ENCODE data around the gene MFSD8. TPM values are rescaled to one million over a fixed set of nuclear protein-coding genes. Genes with fewer than 3 reads are reported as not detected.
A peak's percentile ranks its signal among the peaks of the same experiment; 100 is the strongest.

Gene MFSD8
- total and polyA plus RNA-seq, 7 donors = 3.0 to 54.2 (median 26.3) TPM

DNA sequence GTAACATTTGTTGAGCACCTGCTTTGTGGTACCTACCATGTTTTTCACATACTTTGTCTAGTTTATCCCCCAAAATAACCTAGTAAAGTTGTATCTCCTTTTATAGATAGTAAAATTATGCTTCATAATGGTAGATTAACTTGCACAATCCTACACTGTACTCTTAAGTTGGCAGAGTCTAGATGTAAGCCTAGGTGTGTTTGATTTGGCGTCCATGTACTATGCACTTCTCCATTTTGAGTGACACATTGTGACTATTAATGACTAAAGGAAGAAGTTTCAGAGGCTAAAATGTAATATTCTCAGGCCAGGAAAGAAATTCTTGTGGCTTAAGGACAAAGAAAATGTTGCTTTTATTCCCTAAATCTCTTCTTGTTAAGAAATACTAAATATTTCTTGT lies 68.9 kb downstream of the MFSD8 start:
- intact Hi-C loops (cut with DNase I) = no loop called here
- H3K27ac ChIP-seq = no peak overlapping the region
- WGBS, 2 donors = 87 to 94% methylated on average over 1 of the region's 1 CpG

GRCh38 chr4:127889903-127890302 lies 75.1 kb downstream of the MFSD8 start:
- H3K36me3 ChIP-seq = no peaks in the 10 kb centered on the region
- TF ChIP-seq POLR2A (IDR thresholded peaks at IDR 0.05) (no peak), POLR2AphosphoS5 (IDR thresholded peaks at IDR 0.05) (no peak), EP300 (IDR thresholded peaks at IDR 0.05) (no peak), CTCF (IDR thresholded peaks at IDR 0.05) (no peak)
- intact Hi-C loops (cut with DNase I) = loop anchor here (10.0 kb wide), 1 partner anchor 175 kb away; the partner anchor contains the start of gene LARP1B
- H3K4me3 ChIP-seq = no peak overlapping the region
- H3K27ac ChIP-seq = no peak overlapping the region
- WGBS, 2 donors = 92 to 96% methylated on average over 3 of the region's 3 CpGs
- H3K4me1 ChIP-seq = no peaks in the 10 kb centered on the region
- H3K9me3 ChIP-seq = no peaks in the 10 kb centered on the region
- no peak for DNase-seq
- H3K27me3 ChIP-seq = no peaks in the 10 kb centered on the region

More for the DNA sequence above, 68.9 kb downstream of the MFSD8 start:
- no peaks in the 10 kb centered on the region for H3K36me3 ChIP-seq
- H3K4me3 ChIP-seq = no peak overlapping the region
- DNase-seq = no peak
- H3K27me3 ChIP-seq = no peaks in the 10 kb centered on the region
- TF ChIP-seq POLR2A (IDR thresholded peaks at IDR 0.05) = no peak
- no peak for TF ChIP-seq EP300 (IDR thresholded peaks at IDR 0.05)
- no peak for TF ChIP-seq POLR2AphosphoS5 (IDR thresholded peaks at IDR 0.05)
- TF ChIP-seq CTCF (IDR thresholded peaks at IDR 0.05) = no peak
- no peaks in the 10 kb centered on the region for H3K4me1 ChIP-seq
- H3K9me3 ChIP-seq = no peaks in the 10 kb centered on the region

GRCh38 chr4:127888559-127888958 lies 76.4 kb downstream of the MFSD8 start:
- intact Hi-C loops (cut with DNase I) = loop anchor here (10.0 kb wide), 1 partner anchor 176 kb away; the partner anchor contains the start of gene LARP1B
- no peak for DNase-seq
- no peaks in the 10 kb centered on the region for H3K36me3 ChIP-seq
- no peaks in the 10 kb centered on the region for H3K4me1 ChIP-seq
- H3K4me3 ChIP-seq = no peak overlapping the region
- TF ChIP-seq EP300 (IDR thresholded peaks at IDR 0.05) (no peak), POLR2AphosphoS5 (IDR thresholded peaks at IDR 0.05) (no peak), POLR2A (IDR thresholded peaks at IDR 0.05) (no peak), CTCF (IDR thresholded peaks at IDR 0.05) (no peak)
- 95 to 98% methylated on average over 1 of the region's 1 CpG for WGBS, 2 donors
- H3K27me3 ChIP-seq = no peaks in the 10 kb centered on the region
- H3K27ac ChIP-seq = no peak overlapping the region
- no peaks in the 10 kb centered on the region for H3K9me3 ChIP-seq

DNA sequence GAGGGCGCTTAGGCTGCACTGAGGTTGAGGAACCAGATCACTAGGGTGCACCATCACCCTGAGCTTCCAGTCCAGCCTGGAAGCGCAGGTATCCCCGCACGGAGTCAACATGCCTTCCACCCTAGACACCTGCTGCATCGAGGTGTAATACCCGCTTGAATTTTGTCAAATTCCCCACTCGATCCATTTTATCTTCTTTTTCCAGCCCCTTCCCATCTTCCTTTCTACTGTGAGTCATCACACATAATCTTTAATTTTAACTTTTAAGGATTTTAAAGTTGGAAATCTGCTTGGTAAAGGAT lies 83.5 kb downstream of the MFSD8 start:
- no peak for DNase-seq
- WGBS, 2 donors = 1% methylated on average over 7 of the region's 7 CpGs

More for the DNA sequence above, 83.5 kb downstream of the MFSD8 start:
- intact Hi-C loops (cut with DNase I) = loop anchor here (5.0 to 10.0 kb wide), 2 partner anchors 99 to 183 kb away; partner anchors contain the start of genes HSPA4L and LARP1B
- H3K4me3 ChIP-seq = peak overlapping the region; percentile 49 to 81 (median 77)
- no peak for TF ChIP-seq POLR2A (IDR thresholded peaks at IDR 0.05)
- no peak for TF ChIP-seq POLR2AphosphoS5 (IDR thresholded peaks at IDR 0.05)
- TF ChIP-seq CTCF (IDR thresholded peaks at IDR 0.05) = no peak
- TF ChIP-seq EP300 (IDR thresholded peaks at IDR 0.05) = no peak
- H3K27ac ChIP-seq = no peak overlapping the region
- H3K36me3 ChIP-seq = no peaks in the 10 kb centered on the region
- no peaks in the 10 kb centered on the region for H3K9me3 ChIP-seq
- H3K4me1 ChIP-seq = peaks cover 0 to 9% (median 8%) of the 10 kb centered on the region in 4 donors
- no peaks in the 10 kb centered on the region for H3K27me3 ChIP-seq

Measured in sigmoid colon (tissue), 7 donors.